IMR-90 (cell line): Measurements from ENCODE around the gene MIEF2.

Experiments used
- CTCF ChIP-seq: conservative IDR thresholded peaks from 2 replicates; pipeline ENCODE4 v1.5.1; 2012; ENCODE audit warnings: mild to moderate bottlenecking, low read depth, low read length, improper control_type of control experiment
- USF2 ChIP-seq: fragments of 150-350 bp; IDR thresholded peaks from 2 replicates; pipeline ENCODE4 v1.6.1; 2017; ENCODE audit warnings: mild to moderate bottlenecking, antibody characterized with exemption, low read length, low read depth

- TF ChIP-seq CTCF: no peak
- no peak for TF ChIP-seq USF2
These were observed 20.0 kb upstream of the MIEF2 start for GRCh38 chr17:18240449-18240848.
